GM23338 (cell line): ENCODE data around the gene PA2G4. TPM values are rescaled to one million over a fixed set of nuclear protein-coding genes. Genes with fewer than 3 reads are reported as not detected.

ENCODE experiments used
- ATAC-seq: fragments of 200-7000 bp; cut with Tn5 transposase; 3 replicates; pipeline ENCODE4 v1.9.1; 2020
- DNase-seq: peaks from one replicate; pipeline ENCODE4 v3.0.0-alpha.2; 2015; ENCODE audit warnings: low spot score
- H2AFZ ChIP-seq: fragments of 200-600 bp; sonication (generic); 2 replicates; pipeline ENCODE4 v1.8.0; 2016; ENCODE audit warnings: antibody characterized with exemption, mild to moderate bottlenecking, moderate library complexity
- H3F3A ChIP-seq: fragments of 200-600 bp; sonication (generic); replicated peaks from 2 replicates; pipeline ENCODE4 v1.8.0; 2017; ENCODE audit warnings: antibody characterized with exemption, mixed run types, low read depth
- H3K27ac ChIP-seq: fragments of 200-600 bp; sonication (generic); 2 replicates; pipeline ENCODE4 v1.6.1; 2016; ENCODE audit warnings: low read depth
- H3K27me3 ChIP-seq: fragments of 200-600 bp; sonication (generic); 2 replicates; pipeline ENCODE4 v1.8.0; 2016; ENCODE audit warnings: mild to moderate bottlenecking, mixed run types, moderate library complexity; ENCODE audit not compliant: insufficient read depth
- H3K36me3 ChIP-seq: fragments of 200-600 bp; sonication (generic); 2 replicates; pipeline ENCODE4 v1.8.0; 2016; ENCODE audit warnings: mild to moderate bottlenecking; ENCODE audit not compliant: insufficient read depth
- H3K4me1 ChIP-seq: fragments of 200-600 bp; sonication (generic); 2 replicates; pipeline ENCODE4 v1.8.0; 2016; ENCODE audit warnings: mild to moderate bottlenecking, moderate library complexity; ENCODE audit not compliant: insufficient read depth
- H3K4me2 ChIP-seq: fragments of 200-600 bp; sonication (generic); 2 replicates; pipeline ENCODE4 v1.7.1; 2017; ENCODE audit warnings: mixed run types
- H3K4me3 ChIP-seq: fragments of 200-600 bp; sonication (generic); 2 replicates; pipeline ENCODE4 v1.6.1; 2016; ENCODE audit warnings: mixed run types
- H3K79me2 ChIP-seq: fragments of 200-600 bp; sonication (generic); replicated peaks from 2 replicates; pipeline ENCODE4 v1.8.0; 2017; ENCODE audit warnings: mild to moderate bottlenecking; ENCODE audit not compliant: insufficient read depth
- H3K9me2 ChIP-seq: fragments of 200-600 bp; sonication (generic); 2 replicates; pipeline ENCODE4 v1.8.0; 2017; ENCODE audit not compliant: insufficient read depth
- H4K20me1 ChIP-seq: fragments of 200-600 bp; sonication (generic); replicated peaks from 2 replicates; pipeline ENCODE4 v1.8.0; 2017; ENCODE audit warnings: mild to moderate bottlenecking; ENCODE audit not compliant: insufficient read depth
- H3K27ac Mint-ChIP-seq: 2 replicates; pipeline ENCODE4 v1.8.0; 2020; ENCODE audit warnings: inconsistent platforms, mild to moderate bottlenecking, moderate library complexity, mixed read lengths
- H3K27me3 Mint-ChIP-seq: 3 replicates; pipeline ENCODE4 v1.8.0; 2022; ENCODE audit warnings: low read depth, mild to moderate bottlenecking, moderate library complexity, mixed read lengths, inconsistent platforms; ENCODE audit not compliant: insufficient read depth, poor library complexity
- H3K36me3 Mint-ChIP-seq: 3 replicates; pipeline ENCODE4 v1.8.0; 2021; ENCODE audit warnings: low read depth, mild to moderate bottlenecking, inconsistent platforms, moderate library complexity, mixed read lengths
- H3K4me1 Mint-ChIP-seq: 3 replicates; pipeline ENCODE4 v1.8.0; 2020; ENCODE audit warnings: mild to moderate bottlenecking, inconsistent platforms, mixed read lengths
- H3K4me3 Mint-ChIP-seq: 3 replicates; pipeline ENCODE4 v1.8.0; 2021; ENCODE audit warnings: moderate library complexity, mild to moderate bottlenecking, inconsistent platforms, mixed read lengths
- H3K9me3 Mint-ChIP-seq: 3 replicates; pipeline ENCODE4 v1.8.0; 2020; ENCODE audit warnings: moderate library complexity, mild to moderate bottlenecking, inconsistent platforms, mixed read lengths
- EZH2 ChIP-seq: fragments of 200-600 bp; sonication (generic); IDR thresholded peaks from one replicate; pipeline ENCODE4 v1.8.0; 2017; ENCODE audit warnings: antibody characterized with exemption, mild to moderate bottlenecking, low read depth; ENCODE audit not compliant: unreplicated experiment
- EZH2phosphoT487 ChIP-seq: fragments of 200-600 bp; sonication (generic); IDR thresholded peaks from one replicate; pipeline ENCODE4 v1.8.1; 2018; ENCODE audit warnings: antibody characterized with exemption; ENCODE audit not compliant: unreplicated experiment
- STAT1 ChIP-seq: IDR thresholded peaks from one replicate; pipeline ENCODE4 v1.6.1; 2016; ENCODE audit warnings: antibody characterized with exemption; ENCODE audit not compliant: unreplicated experiment
- polyA plus RNA-seq: library from polyadenylated mRNA; unstranded; fragments of >200 nt; fragmentation: Nextera tagmentation; extraction: Ambion mirVana; gene quantifications from 2 replicates; pipeline ENCODE4 v1.2.1, GENCODE V29; 2016
- total RNA-seq: library from RNA; depleted of rRNA; stranded (reverse); fragments of >200 nt; shearing (Covaris generic); gene quantifications from 2 replicates; pipeline ENCODE4 v1.2.3, GENCODE V29; 2014
- TF ChIP-seq, protein P1 (sequence below): fragments of 250-450 bp; sonication (Bioruptor Pico); IDR thresholded peaks from 2 replicates; pipeline ENCODE4 v1.5.0; 2020; ENCODE audit warnings: mild to moderate bottlenecking, moderate library complexity
- TF ChIP-seq, protein P2 (sequence below): IDR thresholded peaks from one replicate; pipeline ENCODE4 v1.6.1; 2018; ENCODE audit warnings: antibody characterized with exemption; ENCODE audit not compliant: unreplicated experiment

Gene PA2G4
- total and polyA plus RNA-seq, 2 experiments from 2014 or later: 237 to 373 TPM

DNA sequence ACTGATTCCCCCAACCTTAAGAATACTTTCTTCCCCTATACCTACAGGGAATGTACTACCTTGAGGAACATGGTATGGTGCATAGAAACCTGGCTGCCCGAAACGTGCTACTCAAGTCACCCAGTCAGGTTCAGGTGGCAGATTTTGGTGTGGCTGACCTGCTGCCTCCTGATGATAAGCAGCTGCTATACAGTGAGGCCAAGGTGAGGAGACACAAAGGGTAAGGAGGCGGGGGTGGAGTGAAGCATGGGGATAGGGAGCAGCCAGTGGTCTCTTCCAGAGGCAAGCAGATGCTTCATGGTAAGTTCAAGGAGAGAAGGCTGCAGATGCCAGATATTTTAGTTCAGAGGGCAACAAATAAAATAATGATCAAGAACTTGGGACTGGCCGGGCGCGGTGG lies 6.6 kb upstream of the PA2G4 start:
- DNase-seq (no peak), ATAC-seq (no peak)
- Histone ChIP-seq H3K4me3 (no peak overlapping the region), H3K27me3 (no peaks in the 10 kb centered on the region), H3K27ac (no peak overlapping the region), H3K79me2 (no peaks in the 10 kb centered on the region), H4K20me1 (no peaks in the 10 kb centered on the region), H3K4me1 (no peaks in the 10 kb centered on the region), H3K36me3 (peaks cover 57% of the 10 kb centered on the region), H3K9me2 (no peaks in the 10 kb centered on the region), H3K4me2 (no peak overlapping the region), H2AFZ (no peak overlapping the region), H3F3A (peaks cover 18% of the 10 kb centered on the region)
- TF ChIP-seq EZH2phosphoT487 (no peak), EZH2 (no peak), STAT1 (no peak)
- TF ChIP-seq, protein P1, sequence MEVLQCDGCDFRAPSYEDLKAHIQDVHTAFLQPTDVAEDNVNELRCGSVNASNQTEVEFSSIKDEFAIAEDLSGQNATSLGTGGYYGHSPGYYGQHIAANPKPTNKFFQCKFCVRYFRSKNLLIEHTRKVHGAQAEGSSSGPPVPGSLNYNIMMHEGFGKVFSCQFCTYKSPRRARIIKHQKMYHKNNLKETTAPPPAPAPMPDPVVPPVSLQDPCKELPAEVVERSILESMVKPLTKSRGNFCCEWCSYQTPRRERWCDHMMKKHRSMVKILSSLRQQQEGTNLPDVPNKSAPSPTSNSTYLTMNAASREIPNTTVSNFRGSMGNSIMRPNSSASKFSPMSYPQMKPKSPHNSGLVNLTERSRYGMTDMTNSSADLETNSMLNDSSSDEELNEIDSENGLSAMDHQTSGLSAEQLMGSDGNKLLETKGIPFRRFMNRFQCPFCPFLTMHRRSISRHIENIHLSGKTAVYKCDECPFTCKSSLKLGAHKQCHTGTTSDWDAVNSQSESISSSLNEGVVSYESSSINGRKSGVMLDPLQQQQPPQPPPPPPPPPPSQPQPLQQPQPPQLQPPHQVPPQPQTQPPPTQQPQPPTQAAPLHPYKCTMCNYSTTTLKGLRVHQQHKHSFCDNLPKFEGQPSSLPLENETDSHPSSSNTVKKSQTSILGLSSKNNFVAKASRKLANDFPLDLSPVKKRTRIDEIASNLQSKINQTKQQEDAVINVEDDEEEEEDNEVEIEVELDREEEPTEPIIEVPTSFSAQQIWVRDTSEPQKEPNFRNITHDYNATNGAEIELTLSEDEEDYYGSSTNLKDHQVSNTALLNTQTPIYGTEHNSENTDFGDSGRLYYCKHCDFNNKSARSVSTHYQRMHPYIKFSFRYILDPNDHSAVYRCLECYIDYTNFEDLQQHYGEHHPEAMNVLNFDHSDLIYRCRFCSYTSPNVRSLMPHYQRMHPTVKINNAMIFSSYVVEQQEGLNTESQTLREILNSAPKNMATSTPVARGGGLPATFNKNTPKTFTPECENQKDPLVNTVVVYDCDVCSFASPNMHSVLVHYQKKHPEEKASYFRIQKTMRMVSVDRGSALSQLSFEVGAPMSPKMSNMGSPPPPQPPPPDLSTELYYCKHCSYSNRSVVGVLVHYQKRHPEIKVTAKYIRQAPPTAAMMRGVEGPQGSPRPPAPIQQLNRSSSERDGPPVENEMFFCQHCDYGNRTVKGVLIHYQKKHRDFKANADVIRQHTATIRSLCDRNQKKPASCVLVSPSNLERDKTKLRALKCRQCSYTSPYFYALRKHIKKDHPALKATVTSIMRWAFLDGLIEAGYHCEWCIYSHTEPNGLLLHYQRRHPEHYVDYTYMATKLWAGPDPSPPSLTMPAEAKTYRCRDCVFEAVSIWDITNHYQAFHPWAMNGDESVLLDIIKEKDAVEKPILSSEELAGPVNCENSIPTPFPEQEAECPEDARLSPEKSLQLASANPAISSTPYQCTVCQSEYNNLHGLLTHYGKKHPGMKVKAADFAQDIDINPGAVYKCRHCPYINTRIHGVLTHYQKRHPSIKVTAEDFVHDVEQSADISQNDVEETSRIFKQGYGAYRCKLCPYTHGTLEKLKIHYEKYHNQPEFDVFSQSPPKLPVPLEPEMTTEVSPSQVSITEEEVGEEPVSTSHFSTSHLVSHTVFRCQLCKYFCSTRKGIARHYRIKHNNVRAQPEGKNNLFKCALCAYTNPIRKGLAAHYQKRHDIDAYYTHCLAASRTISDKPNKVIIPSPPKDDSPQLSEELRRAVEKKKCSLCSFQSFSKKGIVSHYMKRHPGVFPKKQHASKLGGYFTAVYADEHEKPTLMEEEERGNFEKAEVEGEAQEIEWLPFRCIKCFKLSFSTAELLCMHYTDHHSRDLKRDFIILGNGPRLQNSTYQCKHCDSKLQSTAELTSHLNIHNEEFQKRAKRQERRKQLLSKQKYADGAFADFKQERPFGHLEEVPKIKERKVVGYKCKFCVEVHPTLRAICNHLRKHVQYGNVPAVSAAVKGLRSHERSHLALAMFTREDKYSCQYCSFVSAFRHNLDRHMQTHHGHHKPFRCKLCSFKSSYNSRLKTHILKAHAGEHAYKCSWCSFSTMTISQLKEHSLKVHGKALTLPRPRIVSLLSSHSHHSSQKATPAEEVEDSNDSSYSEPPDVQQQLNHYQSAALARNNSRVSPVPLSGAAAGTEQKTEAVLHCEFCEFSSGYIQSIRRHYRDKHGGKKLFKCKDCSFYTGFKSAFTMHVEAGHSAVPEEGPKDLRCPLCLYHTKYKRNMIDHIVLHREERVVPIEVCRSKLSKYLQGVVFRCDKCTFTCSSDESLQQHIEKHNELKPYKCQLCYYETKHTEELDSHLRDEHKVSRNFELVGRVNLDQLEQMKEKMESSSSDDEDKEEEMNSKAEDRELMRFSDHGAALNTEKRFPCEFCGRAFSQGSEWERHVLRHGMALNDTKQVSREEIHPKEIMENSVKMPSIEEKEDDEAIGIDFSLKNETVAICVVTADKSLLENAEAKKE (CRISPR knock-in tag): no peak
- no peak overlapping the region for H3K4me3 Mint-ChIP-seq
- peaks cover 91% of the 10 kb centered on the region for H3K36me3 Mint-ChIP-seq
- no peaks in the 10 kb centered on the region for H3K9me3 Mint-ChIP-seq
- no peak overlapping the region for H3K27ac Mint-ChIP-seq
- peaks cover 1% of the 10 kb centered on the region for H3K27me3 Mint-ChIP-seq
- no peaks in the 10 kb centered on the region; the same call in 2 of the 3 replicates for H3K4me1 Mint-ChIP-seq

DNA sequence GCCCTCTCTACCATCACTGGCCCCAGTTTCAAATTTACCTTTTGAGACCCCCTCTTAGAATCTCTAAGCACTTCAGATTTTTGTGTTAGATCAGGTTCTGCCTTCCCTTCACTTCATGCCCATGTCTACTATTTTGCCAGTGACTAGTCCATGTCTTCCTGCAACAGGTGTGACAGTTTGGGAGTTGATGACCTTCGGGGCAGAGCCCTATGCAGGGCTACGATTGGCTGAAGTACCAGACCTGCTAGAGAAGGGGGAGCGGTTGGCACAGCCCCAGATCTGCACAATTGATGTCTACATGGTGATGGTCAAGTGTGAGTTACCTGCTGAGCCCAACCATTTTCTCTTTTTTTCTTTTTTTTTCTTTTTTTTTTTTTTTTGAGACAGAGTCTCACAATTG lies 5.8 kb upstream of the PA2G4 start:
- no peak overlapping the region for H2AFZ ChIP-seq
- H3K27me3 Mint-ChIP-seq: peaks cover 5% of the 10 kb centered on the region
- TF ChIP-seq, protein P2, sequence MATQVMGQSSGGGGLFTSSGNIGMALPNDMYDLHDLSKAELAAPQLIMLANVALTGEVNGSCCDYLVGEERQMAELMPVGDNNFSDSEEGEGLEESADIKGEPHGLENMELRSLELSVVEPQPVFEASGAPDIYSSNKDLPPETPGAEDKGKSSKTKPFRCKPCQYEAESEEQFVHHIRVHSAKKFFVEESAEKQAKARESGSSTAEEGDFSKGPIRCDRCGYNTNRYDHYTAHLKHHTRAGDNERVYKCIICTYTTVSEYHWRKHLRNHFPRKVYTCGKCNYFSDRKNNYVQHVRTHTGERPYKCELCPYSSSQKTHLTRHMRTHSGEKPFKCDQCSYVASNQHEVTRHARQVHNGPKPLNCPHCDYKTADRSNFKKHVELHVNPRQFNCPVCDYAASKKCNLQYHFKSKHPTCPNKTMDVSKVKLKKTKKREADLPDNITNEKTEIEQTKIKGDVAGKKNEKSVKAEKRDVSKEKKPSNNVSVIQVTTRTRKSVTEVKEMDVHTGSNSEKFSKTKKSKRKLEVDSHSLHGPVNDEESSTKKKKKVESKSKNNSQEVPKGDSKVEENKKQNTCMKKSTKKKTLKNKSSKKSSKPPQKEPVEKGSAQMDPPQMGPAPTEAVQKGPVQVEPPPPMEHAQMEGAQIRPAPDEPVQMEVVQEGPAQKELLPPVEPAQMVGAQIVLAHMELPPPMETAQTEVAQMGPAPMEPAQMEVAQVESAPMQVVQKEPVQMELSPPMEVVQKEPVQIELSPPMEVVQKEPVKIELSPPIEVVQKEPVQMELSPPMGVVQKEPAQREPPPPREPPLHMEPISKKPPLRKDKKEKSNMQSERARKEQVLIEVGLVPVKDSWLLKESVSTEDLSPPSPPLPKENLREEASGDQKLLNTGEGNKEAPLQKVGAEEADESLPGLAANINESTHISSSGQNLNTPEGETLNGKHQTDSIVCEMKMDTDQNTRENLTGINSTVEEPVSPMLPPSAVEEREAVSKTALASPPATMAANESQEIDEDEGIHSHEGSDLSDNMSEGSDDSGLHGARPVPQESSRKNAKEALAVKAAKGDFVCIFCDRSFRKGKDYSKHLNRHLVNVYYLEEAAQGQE: no peak

More for the DNA sequence above, 5.8 kb upstream of the PA2G4 start:
- Histone ChIP-seq H3K4me3 (no peak overlapping the region), H3K27ac (no peak overlapping the region), H3K4me1 (peaks cover 6% of the 10 kb centered on the region; the same call in 1 of the 2 replicates), H3K9me2 (no peaks in the 10 kb centered on the region), H3K79me2 (no peaks in the 10 kb centered on the region), H3K27me3 (no peaks in the 10 kb centered on the region), H4K20me1 (no peaks in the 10 kb centered on the region), H3K36me3 (peaks cover 51% of the 10 kb centered on the region), H3F3A (peaks cover 25% of the 10 kb centered on the region), H3K4me2 (no peak overlapping the region)
- Mint-ChIP-seq H3K4me3 (no peak overlapping the region), H3K9me3 (no peaks in the 10 kb centered on the region), H3K4me1 (peaks cover 6% of the 10 kb centered on the region; the same call in 2 of the 3 replicates), H3K36me3 (peaks cover 83% of the 10 kb centered on the region), H3K27ac (no peak overlapping the region)
- DNase-seq: no peak
- ATAC-seq: no peak
